GM19372 (cell line): Measurements from ENCODE around the gene TRAK2.

Experiments used
- ATAC-seq: cut with Tn5 transposase; IDR thresholded peaks from one replicate; pipeline ENCODE4 v1.9.1; 2021; ENCODE audit warnings: mild to moderate bottlenecking, low read depth, moderate library complexity; ENCODE audit not compliant: unreplicated experiment

TRAK2 gene

DNA sequence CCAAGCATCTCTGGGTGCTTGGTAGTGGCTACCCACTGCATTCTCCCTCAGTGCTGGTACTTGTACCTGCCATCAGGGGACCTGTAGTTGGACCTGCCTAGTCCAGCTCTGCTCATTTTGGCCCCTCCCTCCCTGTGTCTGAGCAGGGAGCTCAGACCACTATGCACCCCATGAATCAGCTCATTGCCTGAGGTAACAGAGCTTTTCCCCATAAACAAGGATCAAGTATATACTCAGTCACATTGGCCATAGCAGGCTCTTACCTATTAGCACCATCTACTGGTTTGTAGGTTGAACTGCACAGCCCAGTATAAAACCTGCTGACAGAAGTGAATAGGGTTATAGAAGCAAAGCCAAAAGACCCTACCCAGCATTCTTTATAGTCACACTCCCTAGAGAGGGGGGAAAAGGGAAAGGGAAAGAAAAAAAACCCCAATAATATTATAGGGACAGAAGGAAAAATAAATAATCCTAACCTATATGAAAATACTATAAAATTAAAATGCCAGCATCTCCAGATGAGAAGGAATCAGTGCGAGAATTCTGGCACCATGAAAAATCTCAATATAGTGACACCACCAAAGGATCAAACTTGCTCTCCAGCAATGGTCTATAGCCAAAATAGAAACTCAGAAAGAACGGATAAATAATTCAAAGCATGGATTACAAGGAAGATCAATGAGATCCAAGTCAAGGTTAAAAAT is 87.2 kb downstream of the TRAK2 start:
- ATAC-seq, result no peak

- ATAC-seq, result no peak
Observed at GRCh38 chr2:201362396-201362795, 88.9 kb downstream of the TRAK2 start.

DNA sequence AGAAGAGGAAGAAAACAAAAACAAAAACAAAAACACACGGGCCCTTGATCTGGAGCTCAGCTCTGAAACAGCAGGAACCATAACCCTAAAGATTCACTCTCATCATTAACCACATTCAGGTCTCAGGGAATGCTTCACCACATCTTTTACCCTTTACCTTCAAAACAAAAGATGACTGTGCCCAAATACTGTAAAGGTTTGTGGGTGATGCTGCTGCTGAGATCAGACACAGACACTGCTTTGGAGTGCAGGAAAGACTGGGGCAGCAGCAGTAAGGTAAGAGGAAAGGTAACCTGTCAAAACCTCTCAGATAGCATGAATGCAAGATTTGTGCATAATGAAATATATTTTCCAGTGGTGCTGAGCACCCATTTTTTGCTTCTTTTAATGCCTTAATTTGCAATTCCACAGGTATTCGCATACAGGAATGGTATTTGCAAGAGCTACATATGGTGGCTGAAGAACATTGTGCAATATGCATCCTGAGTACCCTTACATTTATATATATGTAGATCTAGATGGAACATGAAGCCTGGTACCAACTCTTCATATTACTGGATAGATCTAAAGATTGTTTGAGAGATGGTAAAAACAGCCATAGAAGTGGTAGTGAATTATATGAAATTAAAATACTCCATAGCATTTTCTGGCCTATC is 90.1 kb downstream of the TRAK2 start:
- no peak for ATAC-seq

DNA sequence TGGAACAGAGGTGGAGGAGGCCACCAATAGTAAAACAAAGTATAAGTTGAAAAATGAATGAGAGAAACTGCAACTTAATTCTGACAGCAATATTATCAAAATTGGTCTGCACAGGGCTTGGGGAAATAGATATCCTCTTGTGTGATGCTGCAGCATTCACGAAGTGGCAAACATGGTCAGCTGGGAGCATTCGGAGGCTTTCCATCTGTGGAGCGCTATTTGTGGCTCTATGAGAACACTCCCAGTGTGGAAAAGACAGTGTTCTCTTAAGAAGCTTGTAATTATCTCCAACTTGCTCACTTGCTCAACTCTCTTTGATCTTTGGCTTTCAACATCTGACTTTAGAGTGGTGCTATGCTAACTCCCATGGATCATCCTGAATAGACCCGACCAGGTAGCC is 91.0 kb downstream of the TRAK2 start:
- ATAC-seq, result no peak

DNA sequence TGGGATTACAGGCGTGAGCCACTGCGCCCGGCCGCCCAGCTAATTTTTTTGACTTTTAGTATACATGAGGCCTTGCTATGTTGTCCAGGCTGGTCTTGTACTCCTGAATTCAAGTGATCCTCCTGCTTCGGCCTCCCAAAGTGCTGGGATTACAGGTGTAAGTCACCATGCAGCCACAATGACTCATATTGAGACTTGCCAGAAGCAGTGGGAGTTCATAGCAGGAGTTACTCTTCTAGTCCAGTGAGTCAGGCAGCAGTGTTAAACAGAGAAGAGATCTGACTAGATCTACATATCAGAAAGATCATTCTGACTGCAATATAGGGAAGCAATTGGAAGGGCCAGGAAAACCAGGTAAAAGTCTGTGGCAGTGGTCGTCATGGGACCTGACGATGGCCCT is 92.6 kb downstream of the TRAK2 start:
- ATAC-seq, result no peak

- ATAC-seq, result no peak
Observed at GRCh38 chr2:201357221-201357620, 94.0 kb downstream of the TRAK2 start, which contains the start of gene FLACC1. FLACC1 (minus strand) TSS chr2:201357345; CDS start chr2:201351404, 5,941 bp downstream.

- no peak for ATAC-seq
Observed at GRCh38 chr2:201353116-201353515, 98.1 kb downstream of the TRAK2 start.

DNA sequence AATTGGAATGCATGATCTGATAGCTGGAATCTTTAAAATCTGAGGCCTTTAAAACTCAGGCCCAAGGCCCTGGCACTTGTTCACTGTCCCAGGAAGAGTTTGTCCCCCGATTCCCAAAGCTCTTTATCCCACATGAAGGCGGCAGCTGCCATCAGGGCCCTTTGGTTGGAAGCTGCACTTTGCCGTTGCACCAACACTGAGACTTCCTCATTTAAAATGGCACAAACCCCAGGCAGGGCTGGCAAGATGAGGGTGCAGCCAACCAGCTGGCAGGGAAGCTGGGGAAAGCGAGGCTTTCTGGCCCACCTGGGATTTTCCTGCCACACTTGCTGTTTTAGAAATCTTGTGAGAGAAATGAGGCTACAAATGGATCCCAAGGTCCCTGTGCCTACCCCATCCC is 100.4 kb downstream of the TRAK2 start:
- no peak for ATAC-seq

GRCh38 chr2:201349601-201350000 is 101.7 kb downstream of the TRAK2 start:
- no peak for ATAC-seq

- no peak for ATAC-seq
Observed at GRCh38 chr2:201348758-201349157, 102.5 kb downstream of the TRAK2 start.

DNA sequence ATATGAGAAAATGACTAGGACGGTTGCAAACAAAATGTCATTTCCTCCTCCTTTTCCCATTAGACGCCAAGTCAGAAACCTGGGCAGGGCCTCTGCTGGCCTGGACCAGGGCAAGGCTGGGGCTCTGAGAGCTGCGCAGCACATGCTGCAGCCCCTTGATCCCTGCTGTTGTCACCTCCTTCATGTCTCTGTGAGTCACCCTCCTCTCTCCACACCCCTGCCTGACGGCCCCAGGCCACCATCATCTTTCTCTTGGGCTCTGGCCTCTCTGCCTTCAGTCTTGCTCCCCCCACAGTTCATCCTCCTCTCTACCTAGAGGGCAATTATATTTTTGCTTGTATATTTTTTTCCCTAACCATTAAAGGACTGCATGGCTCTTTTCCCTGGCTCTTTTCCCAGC is 104.1 kb downstream of the TRAK2 start:
- no peak for ATAC-seq

DNA sequence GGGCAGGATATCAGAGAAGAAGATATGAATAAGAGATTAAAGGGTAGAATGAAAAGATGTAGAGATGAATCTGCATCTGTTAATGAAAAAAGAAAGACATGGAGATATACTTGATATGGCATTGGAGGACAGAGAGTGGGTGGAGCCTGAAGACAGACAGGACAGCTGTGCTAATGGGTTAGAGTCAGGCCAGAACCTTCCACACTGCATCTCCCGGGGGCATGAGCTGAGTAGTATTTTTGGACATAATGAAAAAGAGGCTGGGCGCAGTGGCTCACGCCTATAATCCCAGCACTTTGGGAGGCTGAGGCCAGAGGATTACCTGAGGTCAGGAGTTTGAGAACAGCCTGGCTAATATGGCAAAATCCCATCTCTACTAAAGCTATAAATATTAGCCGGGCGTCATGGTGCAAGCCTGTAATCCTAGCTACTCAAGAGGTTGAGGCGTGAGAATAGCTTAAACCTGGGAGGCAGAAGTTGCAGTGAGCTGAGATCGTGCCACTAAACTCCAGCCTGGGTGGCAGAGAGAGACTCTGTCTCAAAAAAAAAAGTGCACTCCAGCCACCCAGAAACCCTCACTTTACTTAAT is 105.5 kb downstream of the TRAK2 start:
- ATAC-seq, result no peak

GRCh38 chr2:201344663-201345366 is 106.4 kb downstream of the TRAK2 start:
- peak; percentile 89 for ATAC-seq

GRCh38 chr2:201343559-201343958 is 107.7 kb downstream of the TRAK2 start:
- ATAC-seq, result no peak

GRCh38 chr2:201342923-201343322 is 108.3 kb downstream of the TRAK2 start:
- no peak for ATAC-seq

DNA sequence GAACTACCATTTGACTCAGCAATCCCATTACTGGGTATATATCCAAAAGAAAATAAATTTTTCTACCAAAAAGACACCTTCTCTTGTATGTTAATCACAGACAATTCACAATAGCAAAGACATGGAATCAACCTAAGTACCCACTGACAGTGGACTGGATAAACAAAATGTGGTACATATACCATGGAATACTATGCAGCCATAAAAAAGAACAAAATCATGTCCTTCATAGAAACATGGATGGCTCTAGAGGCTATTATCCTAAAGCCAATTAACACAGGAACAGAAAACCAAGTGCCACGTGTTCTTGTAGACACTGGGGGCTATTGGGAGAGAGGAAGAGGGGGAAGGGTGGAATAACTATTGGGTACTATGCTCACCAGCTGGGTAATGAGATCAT is 121.8 kb downstream of the TRAK2 start:
- no peak for ATAC-seq

DNA sequence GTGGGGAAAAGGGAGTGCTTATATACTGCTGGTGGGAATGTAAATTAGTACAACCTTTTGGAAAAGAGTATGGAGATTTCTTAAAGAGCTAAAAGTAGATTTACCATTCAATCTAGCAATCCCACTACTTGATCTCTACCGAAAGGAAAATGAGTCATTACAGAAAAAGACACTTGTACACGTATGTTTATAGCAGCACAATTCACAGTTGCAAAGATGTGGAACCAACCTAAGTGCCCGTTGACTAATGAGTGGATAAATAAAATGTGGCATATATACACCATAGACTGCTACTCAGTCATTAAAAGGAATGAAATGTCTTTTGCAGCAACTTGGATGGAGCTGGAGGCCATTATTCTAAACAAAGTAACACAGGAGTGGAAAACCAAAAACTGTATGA is 123.6 kb downstream of the TRAK2 start:
- no peak for ATAC-seq
